ENCODE results near the gene TGFB1I1.
"Not testable (repeated sequence)": the region's sequence is repeated elsewhere in the genome, so short reads cannot be mapped to it uniquely, and the experiment has no call there.

The TGFB1I1 gene

GRCh38 chr16:31430380-31431052, 41.4 kb upstream of the TGFB1I1 start:
- peaks cover 13% of the 10 kb centered on the region for H3K4me1 ChIP-seq (ENCODE audit: low read depth, poor library complexity, severe bottlenecking)
- H3K27ac ChIP-seq: no peak overlapping the region
- H3K4me2 ChIP-seq: no peak overlapping the region

GRCh38 chr16:31435341-31436220, 36.4 kb upstream of the TGFB1I1 start:
- H3K79me2 ChIP-seq (ENCODE audit: insufficient read depth, low read depth): no peaks in the 10 kb centered on the region
- H2AFZ ChIP-seq (ENCODE audit: low read depth): no peak overlapping the region
- H3K4me3 ChIP-seq (IDR thresholded peaks at IDR 0.05; ENCODE audit: insufficient read depth, low read depth, low read length): no peak overlapping the region
- peaks cover 10% of the 10 kb centered on the region for H3K4me1 ChIP-seq (ENCODE audit: low read depth, poor library complexity, severe bottlenecking)
- H3K36me3 ChIP-seq (ENCODE audit: insufficient read depth): no peaks in the 10 kb centered on the region
- no peaks in the 10 kb centered on the region for H4K20me1 ChIP-seq (ENCODE audit: insufficient read depth)
- no peak for TF ChIP-seq CTCF (conservative IDR thresholded peaks at IDR 0.05; ENCODE audit: low read depth, low read length)
- no peaks in the 10 kb centered on the region for H3K27me3 ChIP-seq (ENCODE audit: insufficient read depth, low read depth)
- no peak overlapping the region for H3K4me2 ChIP-seq
- no peak overlapping the region for H3K27ac ChIP-seq
- no peak overlapping the region for H3K9ac ChIP-seq

More at GRCh38 chr16:31430380-31431052, 41.4 kb upstream of the TGFB1I1 start:
- Histone ChIP-seq H3K9ac (no peak overlapping the region), H3K79me2 (ENCODE audit: insufficient read depth, low read depth) (no peaks in the 10 kb centered on the region), H4K20me1 (ENCODE audit: insufficient read depth) (no peaks in the 10 kb centered on the region), H3K4me3 (IDR thresholded peaks at IDR 0.05; ENCODE audit: insufficient read depth, low read depth, low read length) (no peak overlapping the region), H3K27me3 (ENCODE audit: insufficient read depth, low read depth) (no peaks in the 10 kb centered on the region), H2AFZ (ENCODE audit: low read depth) (no peak overlapping the region; the same call in 1 of the 2 replicates), H3K36me3 (ENCODE audit: insufficient read depth) (no peaks in the 10 kb centered on the region)
- TF ChIP-seq CTCF (conservative IDR thresholded peaks at IDR 0.05; ENCODE audit: low read depth, low read length): no peak

GRCh38 chr16:31436221-31437045, 35.5 kb upstream of the TGFB1I1 start:
- no peak overlapping the region for H3K9ac ChIP-seq
- H3K27ac ChIP-seq: no peak overlapping the region
- H3K27me3 ChIP-seq (ENCODE audit: insufficient read depth, low read depth): no peaks in the 10 kb centered on the region
- no peaks in the 10 kb centered on the region for H3K36me3 ChIP-seq (ENCODE audit: insufficient read depth)
- no peak for TF ChIP-seq CTCF (conservative IDR thresholded peaks at IDR 0.05; ENCODE audit: low read depth, low read length)
- H3K4me2 ChIP-seq: no peak overlapping the region
- no peaks in the 10 kb centered on the region for H3K79me2 ChIP-seq (ENCODE audit: insufficient read depth, low read depth)
- H4K20me1 ChIP-seq (ENCODE audit: insufficient read depth): no peaks in the 10 kb centered on the region
- H3K4me3 ChIP-seq (IDR thresholded peaks at IDR 0.05; ENCODE audit: insufficient read depth, low read depth, low read length): no peak overlapping the region
- peaks cover 6% of the 10 kb centered on the region for H3K4me1 ChIP-seq (ENCODE audit: low read depth, poor library complexity, severe bottlenecking)
- no peak overlapping the region for H2AFZ ChIP-seq (ENCODE audit: low read depth)

GRCh38 chr16:31438414-31438813, 33.5 kb upstream of the TGFB1I1 start:
- Histone ChIP-seq H3K36me3 (ENCODE audit: insufficient read depth) (no peaks in the 10 kb centered on the region), H3K79me2 (ENCODE audit: insufficient read depth, low read depth) (no peaks in the 10 kb centered on the region), H3K4me3 (IDR thresholded peaks at IDR 0.05; ENCODE audit: insufficient read depth, low read depth, low read length) (no peak overlapping the region), H3K9ac (no peak overlapping the region), H3K4me2 (no peak overlapping the region), H3K4me1 (ENCODE audit: low read depth, poor library complexity, severe bottlenecking) (peaks cover 6% of the 10 kb centered on the region), H2AFZ (ENCODE audit: low read depth) (no peak overlapping the region), H4K20me1 (ENCODE audit: insufficient read depth) (no peaks in the 10 kb centered on the region), H3K27me3 (ENCODE audit: insufficient read depth, low read depth) (no peaks in the 10 kb centered on the region), H3K27ac (no peak overlapping the region)
- TF ChIP-seq CTCF (conservative IDR thresholded peaks at IDR 0.05; ENCODE audit: low read depth, low read length): no peak

- H2AFZ ChIP-seq (ENCODE audit: low read depth): not testable (repeated sequence)
These were observed 32.9 kb upstream of the TGFB1I1 start for GRCh38 chr16:31439023-31439422.

More at GRCh38 chr16:31439023-31439422, 32.9 kb upstream of the TGFB1I1 start:
- H3K36me3 ChIP-seq (ENCODE audit: insufficient read depth); H3K4me1 ChIP-seq (ENCODE audit: low read depth, poor library complexity, severe bottlenecking); H3K27me3 ChIP-seq (ENCODE audit: insufficient read depth, low read depth); H3K27ac ChIP-seq; H3K79me2 ChIP-seq (ENCODE audit: insufficient read depth, low read depth); H3K4me3 ChIP-seq (IDR thresholded peaks at IDR 0.05; ENCODE audit: insufficient read depth, low read depth, low read length); H4K20me1 ChIP-seq (ENCODE audit: insufficient read depth); H3K4me2 ChIP-seq; H3K9ac ChIP-seq: not testable (repeated sequence)
